AG20443 (cell line): ENCODE data around the gene KDM2A.

ENCODE experiments used
- DNase-seq: peaks from one replicate; pipeline ENCODE4 v3.0.0; 2012; ENCODE audit warnings: low spot score, mixed read lengths

The KDM2A gene

DNA sequence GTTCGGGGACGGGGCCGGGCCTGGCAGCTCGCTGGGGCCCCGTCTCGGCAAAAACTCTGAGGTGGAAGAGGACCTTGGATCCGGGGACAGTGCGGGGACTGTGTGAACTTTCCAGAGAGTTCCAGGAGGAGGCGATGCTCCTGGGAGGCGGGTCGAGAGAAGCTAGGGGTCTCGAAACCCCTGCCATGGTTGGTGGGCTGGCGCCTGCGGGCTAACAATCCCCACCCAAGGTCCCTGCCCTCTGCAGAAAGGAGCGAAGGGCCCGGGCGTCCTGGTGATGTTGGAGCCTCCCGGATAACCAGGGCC lies 142.5 kb downstream of the KDM2A start:
- DNase-seq = no peak

DNA sequence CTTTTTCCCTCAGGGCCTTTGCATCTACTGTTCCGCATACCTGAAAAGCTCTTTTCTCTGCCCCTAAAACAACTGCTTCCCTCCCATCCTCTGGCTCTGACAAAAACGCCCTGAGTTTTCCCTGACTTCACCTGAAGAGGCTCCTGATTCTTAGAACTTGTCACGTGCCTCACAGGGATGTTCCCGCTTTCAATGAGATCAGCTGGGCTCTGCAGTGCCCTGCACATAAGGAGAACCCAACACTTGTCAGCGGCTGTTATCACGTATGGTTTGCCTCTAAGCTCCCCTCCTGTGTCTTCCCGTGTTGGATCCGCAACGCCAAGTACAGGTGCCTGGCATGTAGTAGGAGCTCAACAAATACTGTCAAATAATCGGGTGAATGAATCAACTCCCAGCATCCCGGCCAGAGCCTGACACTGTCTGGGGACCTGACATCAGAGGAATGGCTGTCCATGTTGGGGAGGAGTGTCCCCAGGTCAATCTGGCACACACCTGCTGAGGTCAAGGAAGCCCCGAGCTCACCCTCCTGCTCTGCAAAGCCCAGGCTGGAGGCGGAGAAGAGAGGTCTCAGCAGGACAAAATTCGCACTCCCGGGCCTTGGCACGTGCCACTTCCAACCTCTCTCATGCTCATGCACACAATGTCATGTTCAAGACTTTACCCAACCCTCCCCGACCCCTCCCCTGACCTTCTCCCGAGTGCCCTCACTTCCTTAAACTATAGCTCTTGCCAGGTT lies 143.1 kb downstream of the KDM2A start:
- no peak for DNase-seq

DNA sequence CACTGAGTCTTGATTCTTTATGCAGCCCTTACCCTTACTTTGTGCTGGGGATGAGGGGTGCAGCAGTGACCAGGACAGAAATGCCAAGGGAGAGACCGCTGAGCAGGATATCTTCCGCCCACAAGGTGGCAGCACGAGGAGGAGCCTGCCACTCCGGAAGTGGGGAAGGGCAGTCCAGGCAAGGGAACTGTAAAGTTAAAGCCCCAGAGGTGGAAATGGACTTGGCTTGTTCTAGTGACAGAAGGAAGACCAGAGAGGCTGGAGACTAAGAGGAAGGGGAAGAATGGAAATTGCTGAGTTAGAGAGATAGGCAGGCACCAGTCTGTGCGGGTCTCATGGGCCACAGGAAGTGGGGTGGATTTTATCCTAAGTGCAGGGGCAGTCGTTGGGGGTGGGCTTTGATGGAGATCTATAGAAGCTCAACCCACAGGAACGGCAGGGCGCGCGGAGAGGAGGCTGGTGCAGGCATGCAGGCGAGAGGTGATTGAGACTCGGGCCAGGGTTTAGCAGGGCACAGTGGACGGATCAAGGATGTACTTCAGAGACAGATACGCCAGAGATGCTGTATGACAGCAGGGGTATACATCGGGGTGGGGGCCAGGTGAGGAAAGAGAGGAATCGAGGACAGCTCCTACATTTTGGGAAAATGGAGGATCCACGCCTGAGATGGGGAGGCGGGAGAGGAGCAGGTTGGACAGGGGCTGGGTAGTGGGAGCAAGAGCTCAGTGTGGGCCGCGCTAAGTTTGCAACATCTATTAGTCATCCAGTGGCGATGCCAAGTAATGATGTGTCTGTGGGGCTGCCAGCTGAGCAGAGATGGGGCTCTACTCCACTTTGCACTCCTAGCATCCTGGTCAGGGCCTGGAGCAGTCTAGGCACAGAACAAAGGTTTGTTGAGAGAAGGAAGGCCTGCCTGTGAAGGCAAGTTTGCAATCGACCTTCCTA lies 143.9 kb downstream of the KDM2A start:
- DNase-seq = peak; percentile 89

DNA sequence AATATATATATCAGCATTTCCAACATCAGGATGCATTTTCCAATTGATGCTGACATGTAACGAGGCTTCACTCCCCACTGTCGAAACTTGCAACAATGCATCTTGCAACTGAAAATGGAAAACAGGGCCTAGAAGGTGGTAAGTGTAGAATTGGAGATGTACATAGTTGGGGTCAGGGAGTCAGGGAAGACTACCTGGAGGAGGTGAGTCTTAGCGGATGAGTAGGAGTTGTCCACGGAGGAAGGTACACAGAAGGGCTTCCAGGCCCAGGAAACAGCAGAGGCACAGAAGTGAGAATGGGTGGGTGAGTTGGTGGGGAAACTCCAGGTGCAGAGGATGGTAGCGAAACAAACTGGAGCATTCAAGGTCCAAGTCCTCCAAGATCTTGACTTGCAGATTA lies 145.2 kb downstream of the KDM2A start:
- no peak for DNase-seq

DNA sequence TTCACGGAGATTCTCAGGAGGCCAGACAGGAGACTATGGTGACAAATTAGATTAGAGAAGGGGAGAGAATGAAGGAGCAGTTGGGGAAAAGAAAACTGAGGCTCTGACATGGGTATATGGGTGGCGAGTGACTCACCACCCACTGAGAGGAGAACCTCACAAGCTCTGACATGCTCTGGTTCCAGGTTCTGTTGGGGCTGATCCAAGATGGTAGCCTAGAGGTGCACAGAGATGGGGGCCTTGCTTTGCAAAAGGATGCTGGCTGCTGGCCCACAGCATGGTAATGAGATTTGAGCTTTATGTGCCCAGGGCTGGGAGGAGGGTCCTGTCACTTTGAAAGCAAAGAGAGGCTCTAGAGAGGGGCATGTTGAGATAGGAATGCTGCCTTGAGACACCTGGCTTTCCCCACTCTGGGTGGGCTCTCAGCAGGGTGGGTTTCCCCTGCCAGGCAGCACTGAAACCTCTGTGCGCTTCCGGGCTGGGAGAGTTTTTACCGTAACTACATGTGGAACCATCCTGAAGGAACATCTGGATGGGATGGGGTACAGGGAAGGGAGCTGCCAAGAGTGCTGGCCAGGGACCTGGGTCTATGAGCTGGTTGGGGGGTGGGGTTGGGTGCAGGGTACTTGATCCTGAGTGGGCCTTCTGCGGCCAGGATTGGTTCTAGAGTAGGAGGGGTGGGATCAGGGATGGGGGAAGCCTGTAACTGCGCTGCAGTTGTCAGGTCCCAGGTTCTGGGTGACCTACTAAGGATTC lies 146.0 kb downstream of the KDM2A start:
- DNase-seq = no peak

DNA sequence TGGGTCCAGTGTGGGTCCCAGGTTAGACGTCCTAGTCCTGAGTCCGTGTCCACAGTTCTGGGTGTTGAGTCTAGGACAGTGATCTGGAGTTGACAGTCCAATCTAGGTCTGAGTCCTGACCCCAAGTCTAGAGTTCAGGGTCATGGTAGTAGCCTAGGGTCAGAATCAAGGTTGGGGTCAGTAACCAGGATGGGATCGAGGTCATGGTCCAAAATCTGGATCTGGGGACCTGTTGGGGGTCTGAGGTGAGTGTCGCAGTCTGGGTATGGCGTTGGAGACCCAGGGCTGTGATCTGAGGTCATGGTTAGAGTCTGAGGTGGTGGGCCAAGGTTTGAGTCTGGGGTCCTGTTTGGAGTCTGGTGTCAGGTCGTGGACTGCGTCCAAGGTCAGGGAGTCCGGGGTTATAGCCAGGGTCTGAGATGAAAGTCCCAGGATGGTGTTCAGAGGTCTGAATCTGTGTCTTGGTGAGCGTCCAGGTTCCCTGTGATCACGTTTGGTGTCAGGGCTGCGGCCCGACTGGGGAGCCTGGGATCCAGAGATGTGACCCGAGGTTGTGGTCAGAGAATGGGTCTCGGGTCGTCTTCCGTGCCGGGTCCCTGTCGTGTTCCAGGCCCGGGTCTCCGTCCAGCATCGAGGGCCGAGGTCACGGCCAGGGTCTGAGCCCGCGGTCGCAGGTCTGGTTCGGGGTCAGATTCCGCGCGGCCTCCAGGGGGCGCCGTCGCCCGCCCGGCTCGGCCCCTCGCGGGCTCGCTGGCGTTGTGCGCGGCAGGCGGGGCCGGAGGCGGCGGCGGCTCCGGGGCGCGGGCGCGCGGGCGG lies 146.8 kb downstream of the KDM2A start:
- DNase-seq = peak; percentile 94

DNA sequence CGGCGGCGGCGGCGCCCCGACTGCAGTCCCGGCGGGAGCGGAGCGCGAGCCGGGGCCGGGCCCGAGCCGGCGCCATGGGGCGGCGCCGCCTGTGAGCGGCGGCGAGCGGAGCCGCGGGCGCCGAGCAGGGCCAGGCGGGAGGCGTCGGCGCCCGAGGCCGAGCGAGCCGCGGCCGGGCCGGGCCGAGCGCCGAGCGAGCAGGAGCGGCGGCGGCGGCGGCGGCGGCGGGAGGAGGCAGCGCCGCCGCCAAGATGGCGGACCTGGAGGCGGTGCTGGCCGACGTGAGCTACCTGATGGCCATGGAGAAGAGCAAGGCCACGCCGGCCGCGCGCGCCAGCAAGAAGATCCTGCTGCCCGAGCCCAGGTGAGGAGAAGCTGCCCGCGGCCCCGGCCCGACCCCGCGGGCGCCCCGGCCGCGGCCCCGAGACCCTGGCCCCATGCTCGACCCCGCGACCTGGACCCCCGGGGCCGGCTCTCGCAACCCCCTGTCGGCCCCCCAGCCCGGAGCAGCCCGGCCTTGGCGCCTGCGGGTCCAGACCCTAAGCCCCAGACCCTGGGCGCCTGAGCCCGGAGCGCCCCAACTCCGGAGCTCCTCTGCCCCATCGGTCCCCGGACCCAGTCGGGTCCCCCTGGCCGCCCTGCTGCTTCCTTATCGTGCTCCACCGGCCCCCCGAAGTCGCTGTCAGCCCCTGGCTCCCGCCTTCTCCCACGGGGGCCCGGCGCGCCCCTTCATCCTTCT lies 147.6 kb downstream of the KDM2A start, which contains the start of gene GRK2:
TSS of gene GRK2 (plus strand) at position 25 of the 739 bp plus-strand sequence. CDS start at position 252, 227 bp downstream.
- peak; percentile 77 for DNase-seq

DNA sequence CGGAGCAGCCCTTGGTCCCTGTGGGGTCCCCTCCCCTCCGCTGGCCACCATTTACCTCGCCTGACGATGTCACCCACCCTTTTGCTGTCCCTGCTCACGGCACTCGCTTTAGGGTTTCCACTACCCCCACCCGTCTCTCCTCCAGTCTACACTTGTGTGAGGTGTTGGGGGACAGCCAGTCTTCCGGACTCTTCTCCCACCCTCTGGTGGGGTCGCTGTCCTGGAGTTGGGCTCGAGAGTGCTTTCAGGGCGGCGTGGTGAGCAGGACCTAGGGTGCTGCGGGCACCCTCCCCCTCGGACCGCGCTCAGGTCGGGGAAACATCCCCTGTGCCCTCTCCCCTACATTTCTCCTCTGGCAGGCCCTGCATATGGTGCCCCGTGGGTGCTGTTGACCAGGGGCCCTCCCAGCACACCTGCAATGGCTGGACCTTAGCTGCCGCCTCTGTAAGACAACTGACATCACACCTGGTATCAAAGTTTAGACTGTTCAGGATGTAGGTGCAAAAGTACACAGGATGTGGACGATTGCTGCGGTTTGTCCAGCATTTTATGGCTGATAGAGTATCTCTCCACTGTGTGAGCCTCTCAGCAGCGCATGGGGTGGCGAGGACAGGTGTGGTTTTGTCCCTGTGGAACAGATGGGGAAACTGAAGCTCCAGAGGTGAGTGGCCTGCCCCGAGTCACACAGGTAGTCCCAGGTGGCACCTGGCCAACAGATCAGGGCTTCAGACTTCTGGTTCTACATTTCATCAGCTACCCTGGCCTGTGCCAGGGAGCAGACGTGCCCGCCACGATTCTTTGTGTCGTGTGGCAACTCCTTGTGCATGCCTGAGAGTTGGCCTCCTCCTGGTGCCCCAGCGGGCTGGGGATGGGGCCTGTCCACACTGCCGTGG lies 148.4 kb downstream of the KDM2A start:
- no peak for DNase-seq

DNA sequence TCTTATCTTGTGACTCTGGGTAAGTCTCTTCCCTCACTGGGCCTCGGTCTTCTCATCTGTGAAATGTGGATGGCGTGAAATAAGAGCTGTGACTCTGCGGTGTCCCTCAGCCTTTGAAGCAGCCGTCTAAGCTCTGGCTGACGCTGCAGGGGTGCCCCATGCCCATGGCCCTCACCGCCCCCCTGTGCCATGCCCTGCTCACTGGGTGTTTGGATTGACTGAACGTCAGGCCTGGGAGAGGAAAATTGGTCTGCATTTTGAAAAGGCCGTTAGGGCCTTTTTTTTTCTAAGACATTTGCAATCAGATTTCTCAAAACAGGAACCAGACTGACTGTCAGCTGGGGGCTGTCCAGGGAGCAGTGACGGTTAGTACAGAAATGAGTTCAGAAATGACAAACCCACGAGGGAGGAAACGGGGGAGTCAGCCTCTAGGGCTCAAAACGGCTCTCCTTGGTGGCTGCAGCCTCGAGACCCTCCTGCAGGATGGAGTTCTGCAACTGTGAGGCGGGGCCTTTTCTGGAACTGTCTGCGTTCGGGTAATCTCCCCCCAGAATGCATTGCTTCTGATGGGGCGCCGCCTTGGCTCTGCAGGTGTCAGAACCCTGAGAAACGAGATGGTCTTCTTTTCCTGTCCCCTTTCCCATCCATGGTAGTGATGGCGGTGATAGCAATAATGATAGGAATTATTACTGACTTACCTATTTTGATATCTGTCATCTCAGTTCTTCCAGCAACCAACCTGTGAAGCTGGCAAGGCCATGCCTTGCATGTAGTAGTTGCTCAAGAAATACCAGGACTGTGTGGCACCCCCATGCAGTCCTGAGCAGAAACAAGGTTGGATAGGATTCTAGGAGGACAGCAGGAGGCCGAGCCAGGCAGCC lies 149.3 kb downstream of the KDM2A start:
- DNase-seq = no peak

DNA sequence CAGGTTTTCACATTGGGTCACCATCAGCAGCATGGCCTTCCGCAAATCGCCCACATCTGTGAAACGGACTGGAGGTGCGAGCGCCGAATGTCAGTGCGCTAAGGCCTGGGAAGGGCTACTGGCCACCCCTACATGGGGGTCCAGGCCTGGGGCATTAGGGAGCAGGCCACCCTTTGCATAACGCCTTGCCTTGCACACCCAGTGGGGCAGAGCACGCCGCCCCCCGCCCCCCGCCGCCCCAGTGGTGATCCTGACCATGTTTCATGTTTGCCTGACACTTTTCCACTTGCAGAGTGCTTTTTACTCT lies 149.9 kb downstream of the KDM2A start:
- no peak for DNase-seq

DNA sequence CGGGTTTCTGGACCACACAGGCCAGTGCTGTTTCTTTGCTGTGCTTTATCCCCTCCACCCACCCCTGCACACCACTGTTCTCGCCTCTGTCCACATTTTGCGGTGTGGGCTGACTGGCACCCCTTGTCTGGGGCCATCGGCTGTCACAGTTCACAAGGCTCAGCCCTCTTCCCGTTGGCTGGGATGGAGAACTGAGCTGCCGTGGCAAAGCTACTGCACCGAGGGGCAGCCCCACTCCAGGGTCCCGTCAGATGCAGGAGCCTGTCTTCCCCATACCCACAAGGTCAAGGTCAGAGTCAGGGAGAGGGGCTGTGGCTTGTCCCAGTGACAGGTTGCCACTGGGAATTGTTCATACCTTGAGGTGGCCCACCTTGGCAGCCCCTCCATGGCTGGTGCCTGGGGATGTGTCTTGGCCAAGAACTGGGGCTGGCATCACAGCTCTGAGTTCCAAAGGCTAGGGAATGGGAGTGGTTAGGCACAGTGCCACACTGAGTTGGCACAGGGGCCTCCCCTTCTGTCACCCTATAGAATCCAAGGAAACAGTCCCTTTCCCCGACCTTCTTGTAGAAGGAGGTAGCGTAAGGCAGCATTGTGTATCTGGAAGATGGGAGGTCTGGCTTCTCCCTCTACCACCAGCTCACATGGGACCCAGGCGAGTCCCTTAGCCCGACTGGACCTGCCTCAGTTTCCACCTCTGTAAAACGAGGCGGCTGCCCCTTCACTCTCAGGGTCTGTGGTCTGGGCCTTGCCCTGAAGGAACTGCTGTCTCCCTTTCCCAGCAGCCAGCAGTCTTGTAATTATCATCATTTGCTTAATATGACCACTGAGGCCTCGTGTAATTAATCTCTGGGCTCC lies 150.6 kb downstream of the KDM2A start:
- DNase-seq = no peak

DNA sequence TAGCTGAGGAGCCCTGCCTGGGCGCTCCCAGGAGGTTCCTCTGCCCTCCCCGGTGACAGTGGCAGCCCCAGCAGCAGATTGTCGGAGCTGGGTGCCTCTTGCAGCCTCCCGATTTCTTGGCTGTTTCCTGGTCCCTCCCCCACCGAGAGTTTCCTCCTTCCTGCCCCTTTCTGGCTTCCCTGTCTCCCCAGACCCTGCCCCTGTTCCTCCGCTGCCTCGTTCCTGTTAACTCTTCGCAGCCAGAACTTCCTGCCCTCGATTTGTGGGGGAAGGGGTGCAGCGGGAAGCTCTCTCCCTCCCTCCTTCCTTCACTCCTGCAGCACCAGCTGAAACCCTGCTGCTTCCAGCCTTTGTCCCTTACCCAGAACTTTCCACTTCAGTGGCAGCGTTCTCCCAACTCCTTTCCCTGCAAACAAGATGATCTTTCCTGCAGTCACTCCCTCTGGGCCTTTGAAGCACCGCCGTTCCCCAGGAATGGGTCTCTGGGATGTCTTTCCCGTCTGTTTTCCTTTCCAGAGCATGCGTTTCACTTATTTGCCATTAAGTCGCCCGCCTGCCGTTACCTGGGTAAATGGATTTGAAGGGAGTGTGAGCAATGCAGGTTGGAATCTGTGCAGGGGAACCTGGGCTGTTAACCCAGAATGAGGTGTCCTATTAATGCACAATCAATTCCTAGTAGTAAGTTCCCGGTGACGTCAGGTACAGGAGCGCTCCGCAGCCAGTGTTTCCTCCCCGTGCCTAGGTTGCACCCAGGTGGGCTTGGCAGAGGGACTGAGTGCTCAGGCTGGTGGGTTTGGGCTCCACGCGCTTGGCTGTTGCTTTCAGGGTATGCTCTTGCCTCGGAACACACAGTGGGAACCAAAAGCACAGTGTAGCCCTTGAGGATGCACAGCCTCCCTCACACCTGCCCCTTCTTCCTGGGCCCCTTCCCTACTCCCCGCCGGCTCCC lies 151.5 kb downstream of the KDM2A start:
- DNase-seq = no peak

DNA sequence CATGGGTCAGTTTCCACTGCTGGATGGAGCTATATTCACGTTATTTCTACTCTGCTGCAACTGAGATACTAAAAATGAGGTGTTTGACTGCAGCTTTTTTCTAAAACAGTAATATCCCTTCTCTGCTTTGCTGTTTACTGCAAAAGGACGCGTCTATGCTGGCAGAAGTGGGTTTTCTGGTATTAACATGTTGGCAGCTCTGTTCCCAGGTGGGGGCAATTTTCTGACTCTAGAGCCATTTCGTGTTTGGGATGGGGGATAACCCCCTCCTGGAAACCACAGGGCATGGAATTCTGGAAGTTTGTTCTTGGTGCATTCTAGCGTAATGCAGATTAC lies 152.1 kb downstream of the KDM2A start:
- no peak for DNase-seq

DNA sequence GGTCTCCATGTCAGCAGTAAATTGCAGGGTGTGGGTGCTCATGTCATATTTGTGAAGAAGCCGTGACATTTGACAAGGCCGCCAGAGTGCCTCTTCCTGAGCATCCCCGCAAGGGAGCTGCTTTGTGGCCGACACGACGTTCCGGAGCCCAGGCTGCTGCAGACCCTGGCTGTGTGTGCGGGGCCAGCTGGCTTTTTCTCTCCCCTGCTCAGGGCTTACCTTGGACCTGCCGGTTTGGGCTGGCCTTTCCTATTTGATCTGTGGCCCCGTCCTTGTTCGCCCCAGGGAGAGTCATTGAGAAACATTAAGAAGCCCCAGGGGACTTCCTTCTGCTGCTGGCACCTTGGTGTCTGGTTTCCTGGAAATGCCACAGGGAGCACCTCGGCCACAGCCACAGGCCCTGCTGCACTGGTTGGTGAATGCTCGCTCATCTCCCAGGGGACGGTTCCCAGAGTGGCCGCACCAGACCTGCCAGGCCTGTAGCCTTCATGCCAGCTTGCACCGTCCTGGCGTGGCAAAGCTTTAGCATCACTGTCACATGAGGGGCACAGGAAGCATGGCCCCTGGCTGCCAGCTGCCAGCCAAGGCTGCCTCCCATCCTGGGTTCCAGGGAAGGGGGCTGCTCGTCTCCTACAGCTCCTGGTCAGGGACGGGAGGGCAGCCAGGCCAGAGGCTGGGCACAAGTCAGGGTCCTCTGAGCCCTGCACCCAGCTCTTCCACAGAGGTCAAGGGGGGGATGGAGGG lies 152.7 kb downstream of the KDM2A start:
- DNase-seq = no peak

DNA sequence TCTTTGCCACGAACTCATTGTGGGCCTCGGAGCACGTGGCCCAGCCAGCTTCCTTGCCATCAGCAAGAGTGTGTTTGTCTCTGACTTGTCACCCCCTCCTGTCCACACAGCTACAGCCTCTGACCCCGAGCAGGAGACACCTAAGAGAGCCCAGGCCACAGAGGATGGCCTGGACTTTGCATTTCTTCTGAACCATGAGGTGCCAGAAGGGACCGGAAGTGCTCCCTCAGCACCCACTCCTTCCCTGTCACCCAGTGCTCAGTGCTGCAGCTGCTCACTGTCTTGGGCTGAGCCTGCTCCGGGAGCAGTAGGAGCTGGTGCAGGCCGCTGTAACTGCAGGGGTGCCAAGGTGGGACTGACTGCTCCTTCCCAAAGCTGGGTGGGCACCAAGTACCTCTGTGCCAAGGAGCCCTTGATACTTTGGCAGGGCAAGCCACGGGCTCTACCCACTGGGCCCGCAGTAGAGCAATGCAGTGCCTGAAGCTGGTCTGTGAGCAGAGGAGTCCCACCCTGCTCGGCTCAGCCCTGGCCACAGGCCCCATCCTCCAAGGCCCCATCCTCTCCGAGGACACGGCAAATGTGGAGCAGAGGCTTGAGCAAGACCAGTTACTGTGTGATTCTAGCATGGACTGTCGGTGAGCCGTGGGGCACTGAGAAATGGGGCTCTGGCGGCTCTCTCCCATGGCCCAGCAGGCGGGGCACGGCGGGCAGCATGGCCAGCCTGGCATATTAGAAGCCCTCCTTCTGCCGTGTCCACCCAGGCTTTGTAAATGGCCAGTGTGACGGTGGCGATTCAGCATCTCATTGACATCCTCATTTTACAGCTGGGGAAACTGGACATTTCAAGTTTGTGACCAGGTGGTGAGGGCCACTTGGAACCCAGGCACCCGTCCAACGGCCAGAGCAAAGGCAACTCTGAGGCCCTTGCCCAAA lies 153.5 kb downstream of the KDM2A start:
- DNase-seq = no peak
